GM12878 (cell line): ENCODE data around the gene PCBD1. TPM values are rescaled to one million over a fixed set of nuclear protein-coding genes. Genes with fewer than 3 reads are reported as not detected.

ENCODE experiments used
- ATAC-seq: fragments of 200-7000 bp; cut with Tn5 transposase; 3 replicates; pipeline ENCODE4 v1.9.1; 2020; ENCODE audit warnings: mild to moderate bottlenecking, moderate library complexity
- BruUV-seq: library from RNA; stranded (reverse); fragments of 400-500 nt; replicated peaks from 2 replicates; lab custom pipeline; 2021; lab: Mats Ljungman, UMichigan
- CTCF ChIA-PET: fragments of 300-600 bp; sonication (Branson Sonifier 250); formaldehyde crosslinking; extraction: SDS; loops from one replicate; lab custom pipeline; 2021; ENCODE audit warnings: inconsistent platforms; lab: Yijun Ruan, JAX
- POLR2A ChIA-PET: fragments of 350-600 bp; formaldehyde crosslinking; extraction: SDS; loops from one replicate; lab custom pipeline; 2021; ENCODE audit warnings: inconsistent platforms; lab: Charles Lee
- RAD21 ChIA-PET: fragments of 300-600 bp; sonication (Branson Sonifier 250); formaldehyde crosslinking; loops from one replicate; lab custom pipeline; 2023; ENCODE audit warnings: antibody characterized with exemption; ENCODE audit not compliant: unreplicated experiment; lab: Charles Lee
- SMC1A ChIA-PET: fragments of 300-600 bp; sonication (Branson Sonifier 250); formaldehyde crosslinking; loops from one replicate; lab custom pipeline; 2023; ENCODE audit not compliant: unreplicated experiment, uncharacterized antibody; lab: Charles Lee
- DNase-seq: peaks from one replicate; pipeline ENCODE4 v3.0.0-alpha.2; 2011; ENCODE audit warnings: low read depth, low spot score
- FAIRE-seq: peaks from 3 replicates; lab custom pipeline; 2011; peaks lifted over from hg19 to GRCh38; lab: Jason Lieb, UNC
- H2AFZ ChIP-seq: 2 replicates; pipeline ENCODE4 v1.6.0; 2011; ENCODE audit warnings: low read depth, low read length, control low read depth; ENCODE audit not compliant: control insufficient read depth
- H3K27ac ChIP-seq: 2 replicates; pipeline ENCODE4 v1.5.1; 2011; ENCODE audit warnings: control low read depth; ENCODE audit not compliant: control insufficient read depth, insufficient read depth
- H3K27me3 ChIP-seq, 2 experiments: replicated peaks in 1 of 2; 2 replicates each; pipeline versions ENCODE4 v1.6.0 to v1.6.1; 2011; ENCODE audit warnings: low read length in 1 of 2; ENCODE audit not compliant: control insufficient read depth in 2 of 2, insufficient read depth in 2 of 2
- H3K36me3 ChIP-seq, 2 experiments: 2 replicates each; pipeline ENCODE4 v1.5.1; 2011; ENCODE audit warnings: low read length in 1 of 2; ENCODE audit not compliant: control insufficient read depth in 2 of 2, insufficient read depth in 2 of 2
- H3K4me1 ChIP-seq: 2 replicates; pipeline ENCODE4 v1.6.1; 2011; ENCODE audit warnings: mild to moderate bottlenecking, low read length, moderate library complexity, mixed read lengths; ENCODE audit not compliant: control insufficient read depth, insufficient read depth
- H3K4me2 ChIP-seq: 2 replicates; pipeline ENCODE4 v1.6.0; 2011; ENCODE audit warnings: control low read depth; ENCODE audit not compliant: control insufficient read depth, insufficient read depth
- H3K4me3 ChIP-seq: fragments of 200-600 bp; sonication (generic); 2 replicates; pipeline ENCODE4 v1.5.1; 2016
- H3K79me2 ChIP-seq: 2 replicates; pipeline ENCODE4 v1.6.0; 2011; ENCODE audit warnings: low read length; ENCODE audit not compliant: control insufficient read depth, insufficient read depth
- H3K9ac ChIP-seq: 2 replicates; pipeline ENCODE4 v1.8.0; 2011; ENCODE audit warnings: low read length, control low read depth, mixed read lengths; ENCODE audit not compliant: control insufficient read depth, insufficient read depth
- H3K9me3 ChIP-seq: replicated peaks from 3 replicates; pipeline ENCODE4 v1.5.1; 2011; ENCODE audit warnings: mild to moderate bottlenecking, low read length; ENCODE audit not compliant: control insufficient read depth, insufficient read depth
- H4K20me1 ChIP-seq: 2 replicates; pipeline ENCODE4 v1.6.0; 2011; ENCODE audit not compliant: control insufficient read depth, insufficient read depth
- BCLAF1 ChIP-seq: fragments of 450-650 bp; IDR thresholded peaks from 2 replicates; pipeline ENCODE4 v1.6.1; 2017; ENCODE audit warnings: antibody characterized with exemption, mild to moderate bottlenecking, moderate library complexity
- CHD1 ChIP-seq: IDR thresholded peaks from 2 replicates; pipeline ENCODE4 v1.6.1; 2012; ENCODE audit warnings: low read depth, low read length, improper control_type of control experiment
- EP300 ChIP-seq, 2 experiments: fragments of 150-350 bp in 1 of 2; IDR thresholded peaks; 2 replicates each; pipeline ENCODE4 v1.6.1; 2011 to 2012; ENCODE audit warnings: low read depth in 2 of 2, low read length in 2 of 2, borderline replicate concordance in 1 of 2, improper control_type of control experiment in 1 of 2, inconsistent platforms in 1 of 2; ENCODE audit not compliant: control insufficient read depth in 1 of 2
- GABPA ChIP-seq: IDR thresholded peaks from 2 replicates; pipeline ENCODE4 v1.6.1; 2014; ENCODE audit warnings: antibody characterized with exemption, low read depth, mild to moderate bottlenecking, inconsistent platforms
- HCFC1 ChIP-seq: fragments of 150-350 bp; IDR thresholded peaks from 2 replicates; pipeline ENCODE4 v1.6.1; 2014; ENCODE audit warnings: low read length
- HDAC6 ChIP-seq: fragments of 200-600 bp; sonication (generic); IDR thresholded peaks from one replicate; pipeline ENCODE4 v1.8.0; 2017; ENCODE audit warnings: antibody characterized with exemption; ENCODE audit not compliant: unreplicated experiment
- PAX5 ChIP-seq: IDR thresholded peaks from 2 replicates; pipeline ENCODE4 v1.6.1; 2011; ENCODE audit warnings: low read depth, low read length, borderline replicate concordance
- RAD51 ChIP-seq: fragments of 450-650 bp; IDR thresholded peaks from 2 replicates; pipeline ENCODE4 v1.6.1; 2016; ENCODE audit warnings: moderate library complexity, mild to moderate bottlenecking, inconsistent platforms
- SMARCA5 ChIP-seq: fragments of 450-650 bp; IDR thresholded peaks from 2 replicates; pipeline ENCODE4 v1.6.1; 2017; ENCODE audit warnings: mild to moderate bottlenecking
- STAT1 ChIP-seq: fragments of 450-650 bp; conservative IDR thresholded peaks from 2 replicates; pipeline ENCODE4 v1.6.1; 2014; ENCODE audit warnings: antibody characterized with exemption, mild to moderate bottlenecking
- WGBS: methylation state at CpG from one replicate; pipeline ENCODE4 v1.1.6; 2016; ENCODE audit warnings: low lambda C conversion rate; ENCODE audit not compliant: insufficient replicate concordance, insufficient coverage; ENCODE audit errors: missing lambda C conversion rate; 5-methylcytosine and 5-hydroxymethylcytosine counted together
- in situ Hi-C: fragments of 300-500 bp; cut with MboI; formaldehyde crosslinking; loops from 9 replicates; pipeline ENCODE4 v1.14.3; 2018; ENCODE audit warnings: mixed read lengths
- intact Hi-C: fragments of 100-400 bp; cut with micrococcal nuclease; formaldehyde crosslinking; loops from one replicate; pipeline ENCODE4 v1.14.2; 2022; ENCODE audit not compliant: unreplicated experiment
- polyA plus RNA-seq, 11 experiments: library from polyadenylated mRNA; depleted of rRNA in 4 of 11; unstranded in 6 of 11; stranded (reverse) in 5 of 11; fragments of >200 nt; fragmentation: Nextera tagmentation in 4 of 11; fragmentation: Illumina TruSeq in 1 of 11; extraction: Ambion mirVana in 4 of 11; extraction: Trizol in 1 of 11; gene quantifications; 1 replicate in 1 of 11; 2 replicates in 10 of 11; pipeline versions ENCODE4 v1.2.1 to v1.2.3, GENCODE V29; 2011 to 2016; ENCODE audit warnings: inconsistent platforms in 2 of 11, missing spikeins in 2 of 11, low read depth in 1 of 11
- total RNA-seq, 4 experiments: library from RNA; depleted of rRNA in 3 of 4; stranded (reverse); fragments of >200 nt in 3 of 4; fragmentation: Illumina TruSeq in 1 of 4; extraction: Trizol in 1 of 4; gene quantifications; 2 replicates each; pipeline versions ENCODE4 v1.2.1 to v1.2.3, GENCODE V29; 2013 to 2021
- TF ChIP-seq, protein P1 (sequence below): fragments of 450-650 bp; IDR thresholded peaks from 2 replicates; pipeline ENCODE4 v1.6.1; 2014; ENCODE audit warnings: mild to moderate bottlenecking

Gene PCBD1
- total and polyA plus RNA-seq, 10 of the 15 experiments (the other 5 are each of a cell fraction or from before 2014, with no cell fraction given), result 5.6 to 66.8 (median 34.2) TPM

DNA sequence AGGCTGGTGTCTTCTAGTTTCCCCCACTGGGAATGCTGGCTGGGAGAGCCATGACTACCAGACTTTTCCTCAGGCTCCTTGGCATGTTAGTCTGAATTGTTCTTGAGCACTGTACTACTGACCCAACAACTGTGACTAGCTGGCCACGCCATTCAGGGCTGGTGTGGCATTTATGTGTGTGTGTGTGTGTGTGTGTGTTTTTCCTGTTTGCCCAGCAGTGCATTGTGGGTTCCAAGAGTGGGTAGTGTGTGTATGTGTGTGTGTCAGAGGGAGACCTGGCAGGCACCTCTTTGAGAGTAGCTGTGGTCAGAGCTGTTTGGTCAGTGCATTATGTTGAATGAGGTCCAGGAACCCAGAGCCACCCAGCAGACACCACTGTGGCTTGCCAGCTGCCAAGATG is 9.2 kb downstream of the PCBD1 start:
- DNase-seq (no peak), FAIRE-seq (no peak), ATAC-seq (no peak)
- in situ Hi-C loops, result no loop called here
- no peaks in the 10 kb centered on the region for H4K20me1 ChIP-seq
- H3K27me3 ChIP-seq, result no peaks in the 10 kb centered on the region
- no peaks in the 10 kb centered on the region for H3K4me1 ChIP-seq
- H3K4me3 ChIP-seq, result no peak overlapping the region
- ChIA-PET POLR2A (no interaction called here), CTCF (interaction anchor here (0.6 to 1.6 kb wide), 7 partner anchors 43 to 328 kb away, joined by 3 to 5 read pairs (median 3); no protein-coding TSS in a partner anchor), RAD21 (no interaction called here), SMC1A (interaction anchor here (0.7 to 1.4 kb wide), 4 partner anchors 10 to 330 kb away, joined by 3 to 5 read pairs (median 4); partner anchors contain the start of gene PCBD1)
- no peak overlapping the region for H3K4me2 ChIP-seq
- no peaks in the 10 kb centered on the region for H3K79me2 ChIP-seq
- no TSS peak for BruUV-seq
- H3K36me3 ChIP-seq, result no peaks in the 10 kb centered on the region; a peak in 2 of 4 replicates
- WGBS, result 0% methylated on average over 1 of the region's 1 CpG
- no peaks in the 10 kb centered on the region for H3K9me3 ChIP-seq
- H2AFZ ChIP-seq, result no peak overlapping the region
- H3K9ac ChIP-seq, result no peak overlapping the region
- intact Hi-C loops, result no loop called here
- TF ChIP-seq EP300 (IDR thresholded peaks at IDR 0.05; ENCODE audit: borderline replicate concordance in 1 of 2, control insufficient read depth in 1 of 2, low read depth in 2 of 2, low read length in 2 of 2) (no peak), BCLAF1 (no peak), CHD1 (no peak), SMARCA5 (no peak), HCFC1 (no peak), STAT1 (no peak), RAD51 (no peak), PAX5 (no peak), GABPA (no peak), HDAC6 (no peak)
- TF ChIP-seq, protein P1, sequence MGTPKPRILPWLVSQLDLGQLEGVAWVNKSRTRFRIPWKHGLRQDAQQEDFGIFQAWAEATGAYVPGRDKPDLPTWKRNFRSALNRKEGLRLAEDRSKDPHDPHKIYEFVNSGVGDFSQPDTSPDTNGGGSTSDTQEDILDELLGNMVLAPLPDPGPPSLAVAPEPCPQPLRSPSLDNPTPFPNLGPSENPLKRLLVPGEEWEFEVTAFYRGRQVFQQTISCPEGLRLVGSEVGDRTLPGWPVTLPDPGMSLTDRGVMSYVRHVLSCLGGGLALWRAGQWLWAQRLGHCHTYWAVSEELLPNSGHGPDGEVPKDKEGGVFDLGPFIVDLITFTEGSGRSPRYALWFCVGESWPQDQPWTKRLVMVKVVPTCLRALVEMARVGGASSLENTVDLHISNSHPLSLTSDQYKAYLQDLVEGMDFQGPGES, result no peak
- TF ChIP-seq, all 136 proteins: peak for 0
- no peak overlapping the region for H3K27ac ChIP-seq
